ENCODE results near the gene RPRD1B.
A peak's percentile ranks its signal among the peaks of the same experiment; 100 is the strongest.
"Not testable (repeated sequence)": the region's sequence is repeated elsewhere in the genome, so short reads cannot be mapped to it uniquely, and the experiment has no call there.

Gene RPRD1B

GRCh38 chr20:38001173-38001875 lies 32.2 kb upstream of the RPRD1B start:
- DNase-seq (ENCODE audit: low read depth): peak; percentile 41

- DNase-seq (ENCODE audit: low read depth): no peak
Observed at GRCh38 chr20:38001981-38002380, 31.6 kb upstream of the RPRD1B start.

- DNase-seq (ENCODE audit: low read depth): no peak
Observed at GRCh38 chr20:38002422-38002821, 31.1 kb upstream of the RPRD1B start.

GRCh38 chr20:38004416-38004815 lies 29.1 kb upstream of the RPRD1B start:
- DNase-seq (ENCODE audit: low read depth): no peak

GRCh38 chr20:38005903-38006302 lies 27.6 kb upstream of the RPRD1B start:
- DNase-seq (ENCODE audit: low read depth): no peak

GRCh38 chr20:38007526-38007925 lies 26.0 kb upstream of the RPRD1B start:
- DNase-seq (ENCODE audit: low read depth): no peak

- DNase-seq (ENCODE audit: low read depth): no peak
Observed at GRCh38 chr20:38008233-38008944, 25.2 kb upstream of the RPRD1B start.

GRCh38 chr20:38009416-38009815 lies 24.1 kb upstream of the RPRD1B start:
- DNase-seq (ENCODE audit: low read depth): not testable (repeated sequence)

GRCh38 chr20:38011696-38012095 lies 21.9 kb upstream of the RPRD1B start:
- DNase-seq (ENCODE audit: low read depth): no peak

- DNase-seq (ENCODE audit: low read depth): no peak
Observed at GRCh38 chr20:38012332-38012731, 21.2 kb upstream of the RPRD1B start.

- no peak for DNase-seq (ENCODE audit: low read depth)
Observed at GRCh38 chr20:38013887-38014286, 19.7 kb upstream of the RPRD1B start.

- DNase-seq (ENCODE audit: low read depth): no peak
Observed at GRCh38 chr20:38017959-38018358, 15.6 kb upstream of the RPRD1B start.

- no peak for DNase-seq (ENCODE audit: low read depth)
Observed at GRCh38 chr20:38018385-38018784, 15.2 kb upstream of the RPRD1B start.

- no peak for DNase-seq (ENCODE audit: low read depth)
Observed at GRCh38 chr20:38021087-38021772, 12.3 kb upstream of the RPRD1B start.

- peak; percentile 79 for DNase-seq (ENCODE audit: low read depth)
Observed at GRCh38 chr20:38023181-38024001, 10.2 kb upstream of the RPRD1B start.

GRCh38 chr20:38024496-38024895 lies 9.1 kb upstream of the RPRD1B start:
- DNase-seq (ENCODE audit: low read depth): no peak

GRCh38 chr20:38029453-38029852 lies 4.1 kb upstream of the RPRD1B start:
- no peak for DNase-seq (ENCODE audit: low read depth)

GRCh38 chr20:38031957-38032356 lies 1.6 kb upstream of the RPRD1B start:
- no peak for DNase-seq (ENCODE audit: low read depth)

- DNase-seq (ENCODE audit: low read depth): no peak
Observed at GRCh38 chr20:38032585-38033329, 789 bp upstream of the RPRD1B start.

GRCh38 chr20:38034108-38034649 lies 633 bp downstream of the RPRD1B start:
- no peak for DNase-seq (ENCODE audit: low read depth)

GRCh38 chr20:38034961-38035360 lies 1.4 kb downstream of the RPRD1B start:
- no peak for DNase-seq (ENCODE audit: low read depth)

Data from fibroblast of the conjunctiva (primary cell).